HepG2 (cell line): ENCODE results near the gene COQ8B. TPM values are rescaled to one million over a fixed set of nuclear protein-coding genes. Genes with fewer than 3 reads are reported as not detected.

Experiments
- ATAC-seq: fragments of 200-7000 bp; cut with Tn5 transposase; 3 replicates; pipeline ENCODE4 v1.9.1; 2020; ENCODE audit warnings: mild to moderate bottlenecking, moderate library complexity
- BruUV-seq: library from RNA; stranded (reverse); fragments of 400-500 nt; replicated peaks from 2 replicates; lab custom pipeline; 2021; lab: Mats Ljungman, UMichigan
- CTCF ChIA-PET: fragments of 300-600 bp; formaldehyde crosslinking; extraction: SDS; loops from one replicate; lab custom pipeline; 2021; ENCODE audit warnings: low total read pairs, inconsistent platforms, low intra/inter-chr PET ratio; lab: Yijun Ruan, JAX
- POLR2A ChIA-PET: fragments of 350-600 bp; sonication (Branson Sonifier 250); formaldehyde crosslinking; loops from one replicate; lab custom pipeline; 2020; ENCODE audit warnings: antibody characterized with exemption, inconsistent platforms; lab: Yijun Ruan, JAX
- DNase-seq: peaks from one replicate; pipeline ENCODE4 v3.0.0-alpha.2; 2015; ENCODE audit warnings: low spot score
- FAIRE-seq: peaks from 3 replicates; lab custom pipeline; 2011; peaks lifted over from hg19 to GRCh38; lab: Jason Lieb, UNC
- H2AFZ ChIP-seq: one replicate; pipeline ENCODE4 v1.6.1; 2011; ENCODE audit warnings: low read length, inconsistent platforms
- H3K27ac ChIP-seq: fragments of 300-600 bp; 3 replicates; pipeline ENCODE4 v1.8.0; 2011; ENCODE audit warnings: mixed run types, mild to moderate bottlenecking, mixed read lengths, low read length, inconsistent platforms; ENCODE audit not compliant: insufficient read depth; ENCODE audit errors: extremely low read length
- H3K27me3 ChIP-seq, 2 experiments: fragments of 200-600 bp in 1 of 2; 2 replicates in 1 of 2; 3 replicates in 1 of 2; pipeline versions ENCODE4 v1.6.0 to v1.8.0; 2011; ENCODE audit warnings: low read length in 2 of 2, mild to moderate bottlenecking in 2 of 2, moderate library complexity in 2 of 2, inconsistent platforms in 1 of 2; ENCODE audit not compliant: insufficient read depth in 2 of 2, control insufficient read depth in 1 of 2
- H3K36me3 ChIP-seq, 2 experiments: fragments of 200-600 bp in 1 of 2; replicated peaks in 1 of 2; 2 replicates in 1 of 2; 3 replicates in 1 of 2; pipeline versions ENCODE4 v1.5.1 to v1.8.0; 2011; ENCODE audit warnings: low read length in 2 of 2, inconsistent platforms in 1 of 2; ENCODE audit not compliant: insufficient read depth in 2 of 2, control insufficient read depth in 1 of 2
- H3K4me1 ChIP-seq: 2 replicates; pipeline ENCODE4 v1.5.1; 2012; ENCODE audit warnings: low read length, inconsistent platforms; ENCODE audit not compliant: insufficient read depth
- H3K4me2 ChIP-seq: 2 replicates; pipeline ENCODE4 v1.6.0; 2011; ENCODE audit warnings: low read depth, low read length, inconsistent platforms
- H3K4me3 ChIP-seq, 3 experiments: fragments of 200-600 bp in 1 of 3; sonication (generic), shearing (Covaris generic) in 1 of 3; replicated peaks in 1 of 3; 2 replicates each; pipeline ENCODE4 v1.5.1; 2011 to 2016; ENCODE audit warnings: low read length in 3 of 3, inconsistent platforms in 2 of 3, low read depth in 2 of 3, mild to moderate bottlenecking in 2 of 3, control low read depth in 1 of 3, mixed read lengths in 1 of 3; ENCODE audit not compliant: insufficient read depth in 1 of 3
- H3K79me2 ChIP-seq: one replicate; pipeline ENCODE4 v1.6.1; 2011; ENCODE audit warnings: low read length, inconsistent platforms; ENCODE audit not compliant: insufficient read depth
- H3K9ac ChIP-seq: 2 replicates; pipeline ENCODE4 v1.6.0; 2011; ENCODE audit warnings: mild to moderate bottlenecking, low read depth, low read length, inconsistent platforms; ENCODE audit not compliant: insufficient read depth
- H3K9me3 ChIP-seq: 2 replicates; pipeline ENCODE4 v1.5.1; 2012; ENCODE audit warnings: mild to moderate bottlenecking, low read length
- H4K20me1 ChIP-seq: 2 replicates; pipeline ENCODE4 v1.6.0; 2011; ENCODE audit warnings: inconsistent platforms, mild to moderate bottlenecking, low read length, moderate library complexity; ENCODE audit not compliant: insufficient read depth
- ARID2 ChIP-seq: sonication (generic); formaldehyde crosslinking; IDR thresholded peaks from 2 replicates; pipeline ENCODE4 v1.8.1; 2022; ENCODE audit warnings: mild to moderate bottlenecking, missing genetic modification reagents, borderline replicate concordance
- MYNN ChIP-seq: sonication (generic); formaldehyde crosslinking; IDR thresholded peaks from 2 replicates; pipeline ENCODE4 v1.4.0; 2020; ENCODE audit warnings: mild to moderate bottlenecking, low read depth, missing genetic modification reagents
- WGBS: methylation state at CpG from one replicate; pipeline ENCODE4 v1.1.6; 2017; ENCODE audit warnings: low lambda C conversion rate; 5-methylcytosine and 5-hydroxymethylcytosine counted together
- in situ Hi-C: cut with HindIII; loops from 2 replicates; pipeline ENCODE4 v1.10.0; 2017; ENCODE audit warnings: low pct_unique_long_range_greater_than_20kb; ENCODE audit not compliant: extremely low pct_ligation_motif_present
- intact Hi-C: fragments of 100-400 bp; cut with micrococcal nuclease; formaldehyde crosslinking; loops from one replicate; pipeline ENCODE4 v1.10.0; 2022; ENCODE audit not compliant: unreplicated experiment
- polyA plus RNA-seq, 8 experiments: library from polyadenylated mRNA; depleted of rRNA in 3 of 8; stranded (reverse) in 7 of 8; unstranded in 1 of 8; fragments of >200 nt; fragmentation: Illumina TruSeq in 4 of 8; extraction: Trizol in 4 of 8; gene quantifications; 2 replicates each; pipeline versions ENCODE4 v1.2.1 to v1.2.3, GENCODE V29; 2011 to 2016; ENCODE audit warnings: low read depth in 4 of 8, missing spikeins in 1 of 8, mixed read lengths in 1 of 8; ENCODE audit not compliant: insufficient read depth in 1 of 8
- total RNA-seq, 5 experiments: library from RNA; depleted of rRNA; stranded (reverse); fragments of >200 nt; fragmentation: Illumina TruSeq; extraction: Trizol; gene quantifications; 2 replicates each; pipeline ENCODE4 v1.2.3, GENCODE V29; 2016; ENCODE audit warnings: low read depth in 1 of 5
- TF ChIP-seq, protein P1 (sequence below): sonication (generic); formaldehyde crosslinking; IDR thresholded peaks from 2 replicates; pipeline ENCODE4 v1.5.0; 2020; ENCODE audit warnings: mild to moderate bottlenecking, missing genetic modification reagents

COQ8B gene
- total and polyA plus RNA-seq, 2 of the 13 experiments (the other 11 are each of a cell fraction or from before 2014, with no cell fraction given) = 12.3 to 17.2 TPM

DNA sequence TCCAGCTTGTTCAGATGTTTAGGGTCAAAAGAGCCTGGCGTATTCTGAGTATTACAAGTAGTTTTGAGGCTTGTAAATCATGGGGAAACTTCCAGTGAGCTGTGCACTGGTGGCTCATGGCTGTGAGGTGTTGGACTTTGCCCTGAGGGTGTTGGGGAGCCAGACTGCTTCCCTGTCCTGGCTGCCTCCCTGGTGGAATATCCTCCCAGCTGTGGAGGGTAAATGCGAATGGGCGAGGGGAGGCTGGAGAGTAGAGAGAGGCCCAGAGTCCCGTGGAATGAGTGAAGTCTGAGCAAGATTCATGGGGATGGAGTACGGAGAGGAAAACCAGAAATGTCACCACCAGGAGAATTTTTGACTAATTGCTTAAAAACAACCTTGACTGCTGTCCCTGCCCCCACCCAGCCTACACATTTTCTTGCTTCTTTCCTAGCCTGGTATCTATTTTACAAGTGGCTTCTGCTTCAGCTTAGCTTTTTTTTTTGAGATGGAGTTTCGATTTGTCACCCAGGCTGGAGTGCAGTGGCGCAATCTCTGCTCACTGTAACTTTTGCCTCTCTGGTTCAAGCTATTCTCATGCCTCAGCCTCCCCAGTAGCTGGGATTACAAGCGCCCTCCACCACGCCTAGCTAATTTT lies 38.0 kb upstream of the COQ8B start (continued):
- no peak for TF ChIP-seq ARID2 (CRISPR knock-in tag)

DNA sequence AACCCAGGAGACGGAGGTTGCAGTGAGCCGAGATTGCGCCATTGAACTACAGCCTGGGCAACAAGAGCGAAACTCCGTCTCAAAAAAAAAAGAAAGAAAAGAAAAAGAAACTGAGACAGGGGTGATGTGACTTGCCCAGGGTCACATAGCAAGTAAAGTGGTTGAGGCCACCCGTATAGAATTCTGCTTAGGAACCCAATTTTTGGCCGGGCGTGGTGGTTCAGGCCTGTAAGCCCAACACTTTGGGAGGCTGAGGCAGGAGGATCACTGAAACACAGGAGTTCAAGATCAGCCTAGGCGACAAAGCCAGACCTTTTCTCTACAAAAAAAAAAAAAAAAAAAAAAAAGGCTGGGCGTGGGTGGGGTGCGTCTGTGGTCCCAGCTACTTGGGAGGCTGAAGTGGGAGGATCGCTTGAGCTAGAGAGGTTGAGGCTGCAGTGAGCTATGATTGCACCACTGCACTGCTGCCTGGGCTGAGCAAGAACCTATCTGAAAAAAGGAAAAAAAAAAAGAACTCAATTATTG lies 35.6 kb upstream of the COQ8B start:
- no TSS peak for BruUV-seq
- Histone ChIP-seq H3K27ac (peak overlapping the region; percentile 95), H3K4me2 (peak overlapping the region; percentile 97), H3K36me3 (peaks cover 3 to 20% of the 10 kb centered on the region in 2 experiments; a peak in 4 of 5 replicates), H3K9ac (peak overlapping the region; percentile 96), H3K4me3 (peak overlapping the region; percentile 73 to 89 (median 74)), H3K4me1 (peaks cover 76% of the 10 kb centered on the region), H2AFZ (no peak overlapping the region), H3K79me2 (peaks cover 68% of the 10 kb centered on the region), H4K20me1 (peaks cover 33% of the 10 kb centered on the region), H3K9me3 (no peaks in the 10 kb centered on the region), H3K27me3 (no peaks in the 10 kb centered on the region; a peak in 1 of 5 replicates)
- ATAC-seq (no peak), FAIRE-seq (no peak), DNase-seq (no peak)
- TF ChIP-seq MYNN (CRISPR knock-in tag) = no peak
- TF ChIP-seq, protein P1, sequence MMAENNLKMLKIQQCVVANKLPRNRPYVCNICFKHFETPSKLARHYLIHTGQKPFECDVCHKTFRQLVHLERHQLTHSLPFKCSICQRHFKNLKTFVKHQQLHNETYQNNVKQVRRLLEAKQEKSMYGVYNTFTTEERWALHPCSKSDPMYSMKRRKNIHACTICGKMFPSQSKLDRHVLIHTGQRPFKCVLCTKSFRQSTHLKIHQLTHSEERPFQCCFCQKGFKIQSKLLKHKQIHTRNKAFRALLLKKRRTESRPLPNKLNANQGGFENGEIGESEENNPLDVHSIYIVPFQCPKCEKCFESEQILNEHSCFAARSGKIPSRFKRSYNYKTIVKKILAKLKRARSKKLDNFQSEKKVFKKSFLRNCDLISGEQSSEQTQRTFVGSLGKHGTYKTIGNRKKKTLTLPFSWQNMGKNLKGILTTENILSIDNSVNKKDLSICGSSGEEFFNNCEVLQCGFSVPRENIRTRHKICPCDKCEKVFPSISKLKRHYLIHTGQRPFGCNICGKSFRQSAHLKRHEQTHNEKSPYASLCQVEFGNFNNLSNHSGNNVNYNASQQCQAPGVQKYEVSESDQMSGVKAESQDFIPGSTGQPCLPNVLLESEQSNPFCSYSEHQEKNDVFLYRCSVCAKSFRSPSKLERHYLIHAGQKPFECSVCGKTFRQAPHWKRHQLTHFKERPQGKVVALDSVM = peak; percentile 92
- ChIA-PET POLR2A (interaction anchor here (1.0 to 7.8 kb wide), 4 partner anchors 19 to 46 kb away, joined by 6 to 90 read pairs (median 14); partner anchors contain the start of genes COQ8B, EGLN2, ITPKC and RAB4B), CTCF (no interaction called here)
- in situ Hi-C loops = loop anchor here (5.0 kb wide), 2 partner anchors 35 to 55 kb away; partner anchors contain the start of genes COQ8B and ITPKC
- 46% methylated on average over 12 of the region's 12 CpGs for WGBS
- intact Hi-C loops = no loop called here
